SK-N-SH treated with all-trans-retinoic acid at 6 μM for 48 hours (cell line): ENCODE measurements around the gene COQ2.

Experiments
- ATAC-seq: fragments of 200-7000 bp; cut with Tn5 transposase; 3 replicates; pipeline ENCODE4 v1.9.1; 2020; ENCODE audit warnings: mild to moderate bottlenecking, moderate library complexity
- ARNTL ChIP-seq: fragments of 450-650 bp; formaldehyde crosslinking; IDR thresholded peaks from 2 replicates; pipeline ENCODE4 v1.5.0; 2020; ENCODE audit warnings: low read depth, mild to moderate bottlenecking, moderate library complexity, borderline replicate concordance
- BACH2 ChIP-seq: fragments of 250-450 bp; sonication (Bioruptor Pico); IDR thresholded peaks from 2 replicates; pipeline ENCODE4 v1.9.0; 2021; ENCODE audit warnings: mild to moderate bottlenecking, borderline replicate concordance
- CREB5 ChIP-seq: fragments of 250-450 bp; sonication (Bioruptor Pico); IDR thresholded peaks from 2 replicates; pipeline ENCODE4 v1.5.1; 2020; ENCODE audit warnings: low read depth, mild to moderate bottlenecking, moderate library complexity
- CSDC2 ChIP-seq: fragments of 250-450 bp; sonication (Bioruptor Pico); IDR thresholded peaks from 2 replicates; pipeline ENCODE4 v1.5.0; 2020; ENCODE audit warnings: mild to moderate bottlenecking, moderate library complexity
- CSRNP3 ChIP-seq: fragments of 250-450 bp; sonication (Bioruptor Pico); IDR thresholded peaks from 2 replicates; pipeline ENCODE4 v1.5.1; 2021; ENCODE audit warnings: mild to moderate bottlenecking, moderate library complexity
- ESRRG ChIP-seq: fragments of 250-450 bp; sonication (Bioruptor Pico); IDR thresholded peaks from 2 replicates; pipeline ENCODE4 v1.6.1; 2021; ENCODE audit warnings: mild to moderate bottlenecking
- GLIS3 ChIP-seq: fragments of 250-450 bp; sonication (Bioruptor Pico); IDR thresholded peaks from 2 replicates; pipeline ENCODE4 v1.5.0; 2020; ENCODE audit warnings: mild to moderate bottlenecking, moderate library complexity
- ISL1 ChIP-seq: fragments of 250-450 bp; sonication (Bioruptor Pico); IDR thresholded peaks from 2 replicates; pipeline ENCODE4 v2.1.2; 2022; ENCODE audit warnings: mild to moderate bottlenecking, moderate library complexity
- PPARA ChIP-seq: fragments of 250-450 bp; sonication (Bioruptor Pico); IDR thresholded peaks from 2 replicates; pipeline ENCODE4 v1.5.0; 2020; ENCODE audit warnings: mild to moderate bottlenecking, borderline replicate concordance
- RARB ChIP-seq: fragments of 250-450 bp; sonication (Bioruptor Pico); IDR thresholded peaks from 2 replicates; pipeline ENCODE4 v1.8.0; 2021; ENCODE audit warnings: mild to moderate bottlenecking, moderate library complexity
- TCF4 ChIP-seq: fragments of 250-450 bp; sonication (Bioruptor Pico); IDR thresholded peaks from 2 replicates; pipeline ENCODE4 v1.8.0; 2021; ENCODE audit warnings: mild to moderate bottlenecking, moderate library complexity, borderline replicate concordance
- TOX ChIP-seq: fragments of 250-450 bp; sonication (Bioruptor Pico); IDR thresholded peaks from 2 replicates; pipeline ENCODE4 v1.8.0; 2021; ENCODE audit warnings: mild to moderate bottlenecking, moderate library complexity, borderline replicate concordance
- ZC3H10 ChIP-seq: fragments of 250-450 bp; sonication (Bioruptor Pico); IDR thresholded peaks from 2 replicates; pipeline ENCODE4 v1.5.1; 2021; ENCODE audit warnings: mild to moderate bottlenecking, moderate library complexity
- ZFP3 ChIP-seq: fragments of 250-450 bp; sonication (Bioruptor Pico); IDR thresholded peaks from 2 replicates; pipeline ENCODE4 v1.5.0; 2020; ENCODE audit warnings: mild to moderate bottlenecking, moderate library complexity
- ZFP30 ChIP-seq: fragments of 450-650 bp; formaldehyde crosslinking; IDR thresholded peaks from 2 replicates; pipeline ENCODE4 v1.5.0; 2022; ENCODE audit warnings: mild to moderate bottlenecking, moderate library complexity
- ZNF565 ChIP-seq: fragments of 450-650 bp; formaldehyde crosslinking; conservative IDR thresholded peaks from 2 replicates; pipeline ENCODE4 v1.5.0; 2020; ENCODE audit warnings: low read depth, mild to moderate bottlenecking, moderate library complexity
- ZNF70 ChIP-seq: fragments of 450-650 bp; formaldehyde crosslinking; IDR thresholded peaks from 2 replicates; pipeline ENCODE4 v1.5.0; 2020; ENCODE audit warnings: mild to moderate bottlenecking, moderate library complexity
- ZNF8 ChIP-seq: fragments of 450-650 bp; formaldehyde crosslinking; IDR thresholded peaks from 2 replicates; pipeline ENCODE4 v1.5.0; 2020; ENCODE audit warnings: mild to moderate bottlenecking, moderate library complexity
- TF ChIP-seq, protein P1 (sequence below): fragments of 250-450 bp; sonication (Bioruptor Pico); IDR thresholded peaks from 2 replicates; pipeline ENCODE4 v1.8.0; 2020; ENCODE audit warnings: mild to moderate bottlenecking, moderate library complexity, borderline replicate concordance
- TF ChIP-seq, protein P2 (sequence below): fragments of 250-450 bp; sonication (Bioruptor Pico); IDR thresholded peaks from 2 replicates; pipeline ENCODE4 v1.8.0; 2021; ENCODE audit warnings: low read depth, mild to moderate bottlenecking, moderate library complexity, borderline replicate concordance

Gene COQ2

DNA sequence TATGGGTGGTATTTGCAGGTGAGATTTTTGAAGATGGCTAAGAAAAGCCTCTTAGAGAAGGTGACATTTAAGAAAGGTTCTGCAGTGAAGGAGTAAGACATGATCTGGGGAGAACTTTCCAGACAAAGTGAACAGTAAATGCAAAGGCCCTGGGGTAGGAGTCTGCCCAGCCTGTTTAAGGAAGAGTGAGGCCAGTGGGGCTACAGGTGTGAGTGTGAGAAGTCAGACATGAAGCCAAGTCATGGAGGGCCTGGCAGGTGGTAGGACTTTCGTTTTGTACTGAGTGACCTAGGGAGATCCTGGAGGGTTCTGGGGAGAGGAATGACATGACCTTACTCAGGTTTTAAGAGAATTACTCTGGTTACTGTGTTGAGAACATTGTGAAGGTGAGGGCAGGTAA, 21.5 kb downstream of the COQ2 start:
- TF ChIP-seq TOX (CRISPR knock-in tag) = no peak
- no peak for TF ChIP-seq ZFP30 (CRISPR knock-in tag)
- TF ChIP-seq ZC3H10 = no peak
- TF ChIP-seq ZNF8 = no peak
- TF ChIP-seq, protein P1, sequence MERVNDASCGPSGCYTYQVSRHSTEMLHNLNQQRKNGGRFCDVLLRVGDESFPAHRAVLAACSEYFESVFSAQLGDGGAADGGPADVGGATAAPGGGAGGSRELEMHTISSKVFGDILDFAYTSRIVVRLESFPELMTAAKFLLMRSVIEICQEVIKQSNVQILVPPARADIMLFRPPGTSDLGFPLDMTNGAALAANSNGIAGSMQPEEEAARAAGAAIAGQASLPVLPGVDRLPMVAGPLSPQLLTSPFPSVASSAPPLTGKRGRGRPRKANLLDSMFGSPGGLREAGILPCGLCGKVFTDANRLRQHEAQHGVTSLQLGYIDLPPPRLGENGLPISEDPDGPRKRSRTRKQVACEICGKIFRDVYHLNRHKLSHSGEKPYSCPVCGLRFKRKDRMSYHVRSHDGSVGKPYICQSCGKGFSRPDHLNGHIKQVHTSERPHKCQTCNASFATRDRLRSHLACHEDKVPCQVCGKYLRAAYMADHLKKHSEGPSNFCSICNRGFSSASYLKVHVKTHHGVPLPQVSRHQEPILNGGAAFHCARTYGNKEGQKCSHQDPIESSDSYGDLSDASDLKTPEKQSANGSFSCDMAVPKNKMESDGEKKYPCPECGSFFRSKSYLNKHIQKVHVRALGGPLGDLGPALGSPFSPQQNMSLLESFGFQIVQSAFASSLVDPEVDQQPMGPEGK (CRISPR knock-in tag) = no peak
- TF ChIP-seq ZFP3 = no peak
- no peak for TF ChIP-seq PPARA (CRISPR knock-in tag)
- no peak for TF ChIP-seq GLIS3 (CRISPR knock-in tag)
- TF ChIP-seq ZNF70 (CRISPR knock-in tag) = no peak
- no peak for TF ChIP-seq ESRRG (CRISPR knock-in tag)
- no peak for TF ChIP-seq CSRNP3 (CRISPR knock-in tag)
- TF ChIP-seq, protein P2, sequence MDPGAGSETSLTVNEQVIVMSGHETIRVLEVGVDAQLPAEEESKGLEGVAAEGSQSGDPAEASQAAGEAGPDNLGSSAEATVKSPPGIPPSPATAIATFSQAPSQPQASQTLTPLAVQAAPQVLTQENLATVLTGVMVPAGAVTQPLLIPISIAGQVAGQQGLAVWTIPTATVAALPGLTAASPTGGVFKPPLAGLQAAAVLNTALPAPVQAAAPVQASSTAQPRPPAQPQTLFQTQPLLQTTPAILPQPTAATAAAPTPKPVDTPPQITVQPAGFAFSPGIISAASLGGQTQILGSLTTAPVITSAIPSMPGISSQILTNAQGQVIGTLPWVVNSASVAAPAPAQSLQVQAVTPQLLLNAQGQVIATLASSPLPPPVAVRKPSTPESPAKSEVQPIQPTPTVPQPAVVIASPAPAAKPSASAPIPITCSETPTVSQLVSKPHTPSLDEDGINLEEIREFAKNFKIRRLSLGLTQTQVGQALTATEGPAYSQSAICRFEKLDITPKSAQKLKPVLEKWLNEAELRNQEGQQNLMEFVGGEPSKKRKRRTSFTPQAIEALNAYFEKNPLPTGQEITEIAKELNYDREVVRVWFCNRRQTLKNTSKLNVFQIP (CRISPR knock-in tag) = no peak
- TF ChIP-seq ARNTL (CRISPR knock-in tag) = no peak
- no peak for TF ChIP-seq BACH2
- no peak for ATAC-seq

DNA sequence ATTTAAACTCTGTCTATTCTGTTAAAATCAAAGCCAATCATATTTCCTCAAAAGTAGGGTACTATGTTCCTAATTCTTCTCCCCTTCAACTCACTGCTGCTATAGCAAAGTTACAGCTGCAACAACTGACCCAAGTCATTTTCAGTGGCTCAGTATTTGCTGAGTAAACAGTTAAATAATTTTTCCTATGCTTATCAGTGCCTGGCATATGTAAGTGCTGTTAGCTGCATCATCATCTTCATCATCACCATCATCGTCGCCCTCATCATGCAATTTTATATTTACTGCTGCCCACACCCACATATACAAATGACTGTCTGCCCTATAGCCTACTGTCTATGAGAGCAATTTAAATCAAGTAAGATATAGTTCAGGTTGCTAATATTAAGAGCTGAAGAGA, 21.9 kb downstream of the COQ2 start:
- no peak for ATAC-seq

More for the DNA sequence above, 21.9 kb downstream of the COQ2 start:
- TF ChIP-seq, protein P2 (CRISPR knock-in tag) = no peak
- TF ChIP-seq ESRRG (CRISPR knock-in tag) = no peak
- no peak for TF ChIP-seq ZC3H10
- TF ChIP-seq ISL1 (CRISPR knock-in tag) = no peak
- no peak for TF ChIP-seq CSRNP3 (CRISPR knock-in tag)
- TF ChIP-seq RARB (CRISPR knock-in tag) = no peak
- no peak for TF ChIP-seq GLIS3 (CRISPR knock-in tag)
- no peak for TF ChIP-seq TCF4 (CRISPR knock-in tag)
- TF ChIP-seq BACH2 = no peak
- no peak for TF ChIP-seq ARNTL (CRISPR knock-in tag)
- TF ChIP-seq ZFP3 = no peak
- TF ChIP-seq ZNF565 (CRISPR knock-in tag) = no peak
- no peak for TF ChIP-seq ZNF70 (CRISPR knock-in tag)
- no peak for TF ChIP-seq CREB5 (CRISPR knock-in tag)
- TF ChIP-seq CSDC2 = no peak
